Mucosa of descending colon (tissue), 3 donors: ENCODE data around the gene BCAS4. TPM values are rescaled to one million over a fixed set of nuclear protein-coding genes. Genes with fewer than 3 reads are reported as not detected.

Source experiments
- ATAC-seq: fragments of 200-7000 bp; cut with Tn5 transposase; one replicate; pipeline ENCODE4 v1.9.1; 2020; ENCODE audit warnings: mild to moderate bottlenecking, moderate library complexity
- DNase-seq, 3 donors: peaks; one replicate each; pipeline ENCODE4 v3.0.0-alpha.2; 2020
- H3K36me3 ChIP-seq: fragments of 200-600 bp; one replicate; pipeline ENCODE4 v1.8.0; 2021; ENCODE audit warnings: low read depth, mild to moderate bottlenecking
- H3K4me1 ChIP-seq: fragments of 200-600 bp; one replicate; pipeline ENCODE4 v1.8.0; 2021; ENCODE audit warnings: low read depth, mild to moderate bottlenecking
- H3K4me3 ChIP-seq: fragments of 200-600 bp; one replicate; pipeline ENCODE4 v1.8.0; 2021; ENCODE audit warnings: mild to moderate bottlenecking
- H3K9me3 ChIP-seq: fragments of 200-600 bp; one replicate; pipeline ENCODE4 v1.8.0; 2021; ENCODE audit warnings: mild to moderate bottlenecking
- intact Hi-C, 2 donors: fragments of 100-400 bp; cut with DNase I in 1 of 2; cut with micrococcal nuclease in 1 of 2; formaldehyde crosslinking; loops; one replicate each; pipeline versions ENCODE4 v1.11.0 to v1.11.1; 2022; cut with DNase I, micrococcal nuclease
- total RNA-seq, 3 donors: library from RNA; stranded (reverse); fragmentation: NEBNext Ultra II Directional in 2 of 3; extraction: Animal tissue kit (Norgen Biotek cat#: 25700) in 2 of 3; gene quantifications; one replicate each; pipeline versions ENCODE4 v1.2.1 to v1.2.4, GENCODE V29; 2021 to 2023
- TF ChIP-seq, protein P1 (sequence below): fragments of 200-600 bp; IDR thresholded peaks from one replicate; pipeline ENCODE4 v1.8.0; 2022; ENCODE audit warnings: antibody characterized with exemption, mild to moderate bottlenecking
- donor health status: DM: no; HTN: no; CAD: no; lungs with moderate emphysema.
- donor health status: DM: no; HTN: no; CAD: no.
- donor health status: DM: no; HTN: yes; CAD: no.

Gene BCAS4
- total RNA-seq, 3 donors from 2014 or later, result 1.9 to 5.6 (median 2.9) TPM

DNA sequence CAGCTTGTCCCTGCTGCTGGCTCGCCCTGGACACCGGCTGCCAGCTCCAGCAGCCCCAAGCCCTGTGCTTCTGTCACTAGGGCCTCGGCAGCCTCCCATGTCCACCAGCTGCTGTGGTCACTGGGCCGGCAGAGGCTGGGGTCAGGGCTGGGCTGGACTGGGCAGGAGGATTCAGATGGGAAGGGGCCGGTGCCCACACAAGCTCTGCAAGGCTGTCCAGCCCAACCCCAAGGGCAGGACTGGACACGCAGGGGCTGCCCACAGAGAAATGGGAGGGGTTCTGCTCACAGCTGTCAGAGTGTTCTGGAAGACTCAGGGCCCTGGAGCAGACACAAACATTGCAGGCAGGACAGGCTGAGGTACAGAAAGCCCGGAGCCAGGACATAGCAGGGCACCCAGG, 70.7 kb downstream of the BCAS4 start:
- H3K4me1 ChIP-seq, result no peaks in the 10 kb centered on the region
- H3K9me3 ChIP-seq, result no peaks in the 10 kb centered on the region
- intact Hi-C loops, result no loop called here
- DNase-seq (no peak), ATAC-seq (no peak)
- TF ChIP-seq, protein P1, sequence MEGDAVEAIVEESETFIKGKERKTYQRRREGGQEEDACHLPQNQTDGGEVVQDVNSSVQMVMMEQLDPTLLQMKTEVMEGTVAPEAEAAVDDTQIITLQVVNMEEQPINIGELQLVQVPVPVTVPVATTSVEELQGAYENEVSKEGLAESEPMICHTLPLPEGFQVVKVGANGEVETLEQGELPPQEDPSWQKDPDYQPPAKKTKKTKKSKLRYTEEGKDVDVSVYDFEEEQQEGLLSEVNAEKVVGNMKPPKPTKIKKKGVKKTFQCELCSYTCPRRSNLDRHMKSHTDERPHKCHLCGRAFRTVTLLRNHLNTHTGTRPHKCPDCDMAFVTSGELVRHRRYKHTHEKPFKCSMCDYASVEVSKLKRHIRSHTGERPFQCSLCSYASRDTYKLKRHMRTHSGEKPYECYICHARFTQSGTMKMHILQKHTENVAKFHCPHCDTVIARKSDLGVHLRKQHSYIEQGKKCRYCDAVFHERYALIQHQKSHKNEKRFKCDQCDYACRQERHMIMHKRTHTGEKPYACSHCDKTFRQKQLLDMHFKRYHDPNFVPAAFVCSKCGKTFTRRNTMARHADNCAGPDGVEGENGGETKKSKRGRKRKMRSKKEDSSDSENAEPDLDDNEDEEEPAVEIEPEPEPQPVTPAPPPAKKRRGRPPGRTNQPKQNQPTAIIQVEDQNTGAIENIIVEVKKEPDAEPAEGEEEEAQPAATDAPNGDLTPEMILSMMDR, result no peak
- no peaks in the 10 kb centered on the region for H3K36me3 ChIP-seq
- no peak overlapping the region for H3K4me3 ChIP-seq

DNA sequence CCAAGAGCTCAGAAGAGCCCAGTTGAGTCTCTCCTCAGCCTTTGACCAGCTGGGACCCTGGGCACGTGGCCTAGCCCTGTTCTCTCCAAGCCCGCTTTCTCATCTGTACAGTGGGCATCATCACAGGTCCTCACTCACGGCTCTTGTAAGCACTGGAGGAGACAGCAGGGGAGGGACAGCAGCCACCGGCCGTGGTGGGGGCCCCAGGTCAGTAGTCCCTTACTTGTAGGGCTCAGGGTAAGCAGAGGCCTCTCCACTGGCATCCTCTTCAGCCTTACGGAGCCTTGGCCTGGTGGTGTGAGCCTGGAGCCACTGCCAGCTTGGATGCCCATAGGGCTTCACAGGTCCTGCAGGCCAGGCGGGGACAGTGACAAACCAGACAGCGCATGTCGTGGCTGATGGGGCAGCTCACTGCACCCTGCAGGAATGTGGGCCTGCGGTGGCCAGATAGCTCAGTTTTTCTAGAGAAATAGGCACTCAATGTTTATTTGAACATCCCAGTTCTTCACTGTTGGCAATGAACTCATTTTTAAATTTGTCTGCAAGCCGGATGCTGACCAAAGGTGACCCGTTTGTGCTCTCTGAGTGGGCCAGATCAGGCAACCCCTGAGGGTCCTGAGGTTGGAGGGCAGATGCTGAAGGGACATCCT, 71.3 kb downstream of the BCAS4 start:
- TF ChIP-seq, protein P1, result no peak
- no peak for ATAC-seq
- Histone ChIP-seq H3K9me3 (no peaks in the 10 kb centered on the region), H3K4me1 (no peaks in the 10 kb centered on the region), H3K4me3 (no peak overlapping the region), H3K36me3 (no peaks in the 10 kb centered on the region)
- intact Hi-C loops, result no loop called here
- no peak for DNase-seq

DNA sequence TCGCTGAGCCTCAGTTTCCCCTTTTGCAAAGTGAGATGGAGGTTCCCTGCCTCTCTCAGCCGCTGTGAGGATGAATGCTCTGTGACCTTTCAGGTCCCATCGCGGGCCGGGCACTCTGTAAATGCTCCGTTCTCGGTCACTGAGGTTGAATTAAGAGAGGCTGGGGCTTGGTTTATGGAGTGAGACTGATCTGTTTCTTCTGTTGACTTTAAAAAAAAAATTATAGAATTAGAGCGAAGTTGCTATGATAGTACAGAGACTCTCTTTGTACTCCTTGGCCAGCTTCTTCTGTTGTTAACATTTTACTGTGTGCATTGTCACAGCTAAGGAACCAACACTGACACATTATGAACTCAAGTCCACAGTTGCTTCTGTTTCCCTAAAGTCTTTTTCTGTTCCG, 72.0 kb downstream of the BCAS4 start:
- Histone ChIP-seq H3K4me3 (no peak overlapping the region), H3K9me3 (no peaks in the 10 kb centered on the region), H3K36me3 (no peaks in the 10 kb centered on the region), H3K4me1 (no peaks in the 10 kb centered on the region)
- ATAC-seq, result no peak
- TF ChIP-seq, protein P1, result no peak
- DNase-seq, result no peak
- intact Hi-C loops, result no loop called here

DNA sequence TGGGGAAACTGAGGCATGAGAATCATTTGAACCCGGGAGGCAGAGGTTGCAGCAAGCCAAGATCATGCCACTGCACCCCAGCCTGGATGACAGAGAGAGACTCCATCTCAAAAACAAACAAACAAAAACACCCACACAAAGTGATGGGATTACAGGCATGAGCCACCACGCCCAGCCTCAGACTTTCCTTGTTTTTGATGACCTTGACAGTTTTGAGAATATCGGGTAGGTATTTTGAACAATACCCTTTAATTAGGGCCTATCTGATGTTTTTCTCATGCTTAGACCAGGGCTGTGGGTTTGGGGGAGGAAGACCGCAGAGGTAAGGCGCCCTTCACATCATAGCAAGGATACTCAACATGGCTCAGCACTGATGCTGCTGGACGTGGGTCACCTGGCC, 72.9 kb downstream of the BCAS4 start:
- TF ChIP-seq, protein P1, result no peak
- no peaks in the 10 kb centered on the region for H3K9me3 ChIP-seq
- H3K4me1 ChIP-seq, result no peaks in the 10 kb centered on the region
- H3K4me3 ChIP-seq, result no peak overlapping the region
- ATAC-seq (no peak), DNase-seq (no peak)
- no peaks in the 10 kb centered on the region for H3K36me3 ChIP-seq
- intact Hi-C loops, result no loop called here

DNA sequence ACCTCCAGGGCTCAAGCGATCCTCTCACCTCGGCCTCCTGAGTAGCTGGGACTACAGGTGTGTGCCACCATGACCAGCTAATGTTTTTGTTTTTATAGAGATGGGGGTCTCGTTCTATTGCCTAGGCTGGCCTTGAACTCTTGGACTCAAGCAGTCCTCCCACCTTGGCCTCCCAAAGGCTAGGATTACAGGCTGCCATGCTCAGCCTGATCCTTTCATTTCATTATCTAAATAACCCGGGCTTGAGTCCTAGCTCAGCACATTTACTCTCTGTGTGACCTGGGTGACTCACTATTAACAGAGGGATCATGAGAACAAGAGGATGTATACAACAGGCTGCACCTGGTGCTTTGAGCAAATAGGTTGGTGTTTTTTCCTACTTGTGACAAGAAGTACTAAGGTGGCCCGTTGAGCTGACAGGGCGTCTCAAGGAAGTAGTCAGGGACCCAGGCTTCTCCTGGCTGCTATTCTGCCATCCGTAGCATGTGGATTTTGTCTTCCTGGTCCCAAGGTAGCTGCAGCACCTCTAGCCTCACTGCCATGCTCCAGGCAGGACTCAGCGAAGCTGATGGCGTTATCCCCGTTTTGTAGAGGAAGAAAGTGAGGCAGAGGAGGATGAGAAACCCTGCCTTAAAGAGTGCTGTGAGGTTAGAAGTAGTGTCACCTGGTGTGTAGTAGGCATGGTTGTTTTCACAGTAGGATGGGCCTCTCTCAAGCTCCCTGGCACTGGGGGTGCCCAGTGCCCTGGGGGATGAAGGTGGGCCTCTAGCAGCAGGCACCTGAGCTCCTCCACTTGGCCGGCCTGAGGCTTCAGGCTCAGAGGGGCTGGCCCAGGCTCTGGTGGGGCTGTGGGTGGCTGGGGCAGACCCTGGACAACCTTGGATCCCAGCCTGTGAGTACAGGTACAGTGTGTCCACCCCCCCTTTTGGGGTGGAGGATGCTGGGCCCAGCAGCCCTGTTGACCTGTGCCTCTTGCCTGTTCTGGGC, 73.9 kb downstream of the BCAS4 start:
- Histone ChIP-seq H3K4me3 (no peak overlapping the region), H3K9me3 (no peaks in the 10 kb centered on the region), H3K36me3 (no peaks in the 10 kb centered on the region), H3K4me1 (no peaks in the 10 kb centered on the region)
- ATAC-seq (peak; percentile 81), DNase-seq (no peak)
- intact Hi-C loops, result no loop called here
- TF ChIP-seq, protein P1, result no peak
